HL-60/S4 (cell line): ENCODE results near the gene EEF1A2.

Source experiments
- in situ Hi-C: fragments of 300-500 bp; cut with MboI; formaldehyde crosslinking; loops from 2 replicates; pipeline ENCODE4 v1.14.3; 2022; ENCODE audit warnings: low sequenced_read_pairs

EEF1A2 gene

GRCh38 chr20:63439866-63440265, 59.0 kb downstream of the EEF1A2 start:
- in situ Hi-C loops = no loop called here

GRCh38 chr20:63438121-63438520, 60.8 kb downstream of the EEF1A2 start:
- in situ Hi-C loops = no loop called here
